ENCODE measurements around the gene MGLL. TPM values are rescaled to one million over a fixed set of nuclear protein-coding genes. Genes with fewer than 3 reads are reported as not detected.

Gene MGLL
- total and polyA plus RNA-seq, 7 donors: 24.7 to 220 (median 46.8) TPM

DNA sequence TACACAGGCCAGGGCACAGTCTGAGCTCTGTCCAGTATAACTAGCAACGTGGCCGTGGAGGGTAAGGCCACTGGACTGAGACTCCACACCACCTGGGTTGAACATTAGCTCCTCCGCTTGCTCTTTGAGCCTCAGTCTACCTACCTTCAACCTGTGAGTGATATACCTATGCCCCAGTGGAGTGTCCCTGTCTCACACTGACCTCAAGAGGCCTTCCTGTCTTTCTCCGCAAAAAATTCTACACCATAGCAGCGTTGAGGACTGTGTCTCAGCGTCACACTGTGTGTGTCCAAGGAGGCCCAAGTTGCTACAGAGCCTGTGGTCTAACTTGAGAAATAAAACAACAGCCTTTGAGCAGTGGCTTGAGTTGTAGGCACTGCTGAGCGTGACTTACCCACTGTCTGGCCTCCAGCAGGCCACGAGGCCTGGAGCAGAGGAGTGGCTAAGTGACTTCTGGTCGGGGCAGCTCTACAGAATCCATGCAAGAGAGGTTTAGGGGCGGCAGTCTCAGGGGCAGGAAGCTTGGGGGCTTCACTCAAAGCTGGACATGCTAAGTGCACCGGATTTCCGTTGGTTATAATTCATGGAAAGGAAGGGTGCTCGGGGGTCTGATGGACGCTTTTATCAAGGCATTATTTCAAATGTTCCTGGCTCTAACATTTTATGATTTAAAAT lies 2.0 kb upstream of the MGLL start:
- H3K27me3 ChIP-seq: no peaks in the 10 kb centered on the region
- WGBS, 2 donors: 93% methylated on average over 14 of the region's 14 CpGs
- H3K4me3 ChIP-seq: no peak overlapping the region
- no peak for DNase-seq
- intact Hi-C loops (cut with DNase I): loop anchor here (2.0 to 5.0 kb wide), 3 partner anchors 152 to 249 kb away; partner anchors contain the start of genes ABTB1 and MCM2
- TF ChIP-seq CTCF (IDR thresholded peaks at IDR 0.05): no peak
- no peak for TF ChIP-seq POLR2A (IDR thresholded peaks at IDR 0.05)
- no peak for TF ChIP-seq POLR2AphosphoS5 (IDR thresholded peaks at IDR 0.05)
- no peak for TF ChIP-seq EP300 (IDR thresholded peaks at IDR 0.05)
- H3K9me3 ChIP-seq: no peaks in the 10 kb centered on the region
- no peaks in the 10 kb centered on the region for H3K36me3 ChIP-seq
- H3K27ac ChIP-seq: peak overlapping the region in 1 of 4 donors; percentile 94
- H3K4me1 ChIP-seq: peaks cover 0 to 34% (median 28%) of the 10 kb centered on the region in 4 donors

DNA sequence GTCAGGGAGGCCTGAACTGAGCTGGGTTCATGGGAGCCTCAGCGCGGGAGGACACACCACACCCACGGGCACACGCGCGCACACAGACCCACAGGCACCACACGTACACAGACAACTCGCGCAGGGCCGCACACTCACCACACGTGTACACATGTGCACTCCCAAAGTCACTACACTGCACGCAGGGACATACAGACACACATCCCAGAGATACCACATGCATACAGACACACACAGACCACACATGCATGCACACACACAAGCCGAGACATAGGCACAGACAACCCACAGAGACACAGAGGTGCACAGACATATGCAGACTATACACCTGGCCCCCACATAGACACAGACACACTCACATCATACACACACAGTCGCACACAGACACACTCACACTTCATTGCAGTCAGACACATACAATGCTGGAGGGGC lies 1.1 kb upstream of the MGLL start:
- Histone ChIP-seq H3K9me3 (no peaks in the 10 kb centered on the region), H3K36me3 (no peaks in the 10 kb centered on the region), H3K4me3 (peak overlapping the region; percentile 82 to 95 (median 92)), H3K4me1 (peaks cover 0 to 39% (median 31%) of the 10 kb centered on the region in 4 donors), H3K27me3 (no peaks in the 10 kb centered on the region), H3K27ac (peak overlapping the region; percentile 36 to 94 (median 88))
- no peak for DNase-seq
- 11 to 20% methylated on average over 14 of the region's 14 CpGs for WGBS, 2 donors
- TF ChIP-seq POLR2AphosphoS5 (IDR thresholded peaks at IDR 0.05): no peak
- no peak for TF ChIP-seq POLR2A (IDR thresholded peaks at IDR 0.05)
- peak in 2 of 4 experiments; percentile 48 to 54 for TF ChIP-seq CTCF (IDR thresholded peaks at IDR 0.05)
- intact Hi-C loops (cut with DNase I): loop anchor here (2.0 to 5.0 kb wide), 4 partner anchors 135 to 226 kb away; partner anchors contain the start of genes ABTB1 and MCM2

DNA sequence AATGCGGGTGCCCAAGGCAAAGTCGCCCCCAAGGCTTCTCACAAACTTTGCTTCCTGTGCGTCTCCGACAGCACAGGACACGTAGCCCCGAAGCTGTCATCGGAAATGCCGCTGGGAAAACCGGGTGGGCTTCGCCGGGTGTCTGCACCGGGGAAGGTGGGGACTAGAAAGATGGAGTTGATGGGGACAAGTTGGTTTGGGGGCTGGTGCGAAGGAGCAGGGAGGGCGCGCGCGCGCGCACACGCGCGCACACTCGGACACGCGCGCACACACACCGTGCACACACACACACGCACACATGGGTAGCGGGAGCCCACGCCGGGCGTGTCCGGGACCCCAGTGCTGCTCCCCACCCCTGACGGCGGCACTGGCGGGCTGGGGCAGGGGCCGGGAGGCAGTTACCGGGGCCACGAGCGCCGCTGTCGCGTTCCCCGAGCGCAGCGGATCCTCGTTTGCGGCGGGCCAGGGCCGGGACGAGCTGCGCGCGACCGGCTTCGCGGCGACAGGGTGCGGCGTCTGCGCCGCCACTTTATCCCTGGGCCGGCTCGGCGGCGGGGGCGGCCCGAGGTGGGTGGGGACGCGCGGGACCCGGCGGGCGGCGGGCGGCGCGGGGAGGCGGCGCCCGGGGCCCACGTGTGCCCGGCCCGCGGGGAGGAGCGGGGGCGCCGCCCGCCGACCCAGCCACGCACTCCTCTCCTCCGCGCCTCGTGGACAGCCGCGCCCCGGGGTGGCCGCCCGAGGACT lies 539 bp upstream of the MGLL start:
- intact Hi-C loops (cut with DNase I): loop anchor here (2.0 to 5.0 kb wide), 4 partner anchors 134 to 226 kb away; partner anchors contain the start of genes ABTB1 and MCM2
- Histone ChIP-seq H3K36me3 (no peaks in the 10 kb centered on the region), H3K9me3 (no peaks in the 10 kb centered on the region), H3K4me1 (peaks cover 0 to 39% (median 32%) of the 10 kb centered on the region in 4 donors), H3K4me3 (peak overlapping the region; percentile 82 to 95 (median 92)), H3K27me3 (no peaks in the 10 kb centered on the region), H3K27ac (peak overlapping the region; percentile 88 to 94 (median 89))
- TF ChIP-seq EP300 (IDR thresholded peaks at IDR 0.05): no peak
- TF ChIP-seq CTCF (IDR thresholded peaks at IDR 0.05): peak in 1 of 4 experiments; percentile 32
- peak in 2 of 4 donors; percentile 5 to 22 for TF ChIP-seq POLR2AphosphoS5 (IDR thresholded peaks at IDR 0.05)
- peak; percentile 89 for DNase-seq
- WGBS, 2 donors: 0% methylated on average over 99 of the region's 99 CpGs

GRCh38 chr3:127821394-127821793 lies 921 bp downstream of the MGLL start:
- Histone ChIP-seq H3K27me3 (no peaks in the 10 kb centered on the region), H3K36me3 (peaks cover 0 to 5% (median 0%) of the 10 kb centered on the region in 4 donors), H3K9me3 (no peaks in the 10 kb centered on the region), H3K4me1 (peaks cover 0 to 48% (median 37%) of the 10 kb centered on the region in 4 donors), H3K4me3 (peak overlapping the region in 3 of 4 donors; percentile 92 to 95 (median 92)), H3K27ac (peak overlapping the region; percentile 88 to 94 (median 89))
- TF ChIP-seq POLR2AphosphoS5 (IDR thresholded peaks at IDR 0.05): no peak
- no peak for TF ChIP-seq CTCF (IDR thresholded peaks at IDR 0.05)
- TF ChIP-seq POLR2A (IDR thresholded peaks at IDR 0.05): no peak
- TF ChIP-seq EP300 (IDR thresholded peaks at IDR 0.05): no peak
- intact Hi-C loops (cut with DNase I): loop anchor here (2.0 to 5.0 kb wide), 3 partner anchors 33 to 224 kb away; partner anchors contain the start of genes ABTB1 and MCM2
- no peak for DNase-seq
- 18 to 34% methylated on average over 8 of the region's 8 CpGs for WGBS, 2 donors
